Activated T-helper 17 cell treated with anti-CD3 and anti-CD28 coated beads, Interleukin-2, amount 50 U/mL, for 72 hours (primary cell): ENCODE data around the gene ADAMTSL2. TPM values are rescaled to one million over a fixed set of nuclear protein-coding genes. Genes with fewer than 3 reads are reported as not detected.
A peak's percentile ranks its signal among the peaks of the same experiment; 100 is the strongest.

Experiments used
- ATAC-seq: fragments of 150-1000 bp; cut with Tn5 transposase; replicated peaks from 2 replicates; pipeline ENCODE4 v1.10.0; 2021; ENCODE audit warnings: mild to moderate bottlenecking, moderate library complexity
- H3K27ac Mint-ChIP-seq: one replicate; pipeline ENCODE4 v1.8.0; 2022; ENCODE audit warnings: mixed read lengths
- H3K27me3 Mint-ChIP-seq: one replicate; pipeline ENCODE4 v1.8.0; 2022; ENCODE audit warnings: mixed read lengths
- H3K36me3 Mint-ChIP-seq: one replicate; pipeline ENCODE4 v1.8.0; 2022; ENCODE audit warnings: low read depth, mild to moderate bottlenecking, mixed read lengths
- H3K4me1 Mint-ChIP-seq: one replicate; pipeline ENCODE4 v1.8.0; 2022; ENCODE audit warnings: mixed read lengths
- H3K4me3 Mint-ChIP-seq: one replicate; pipeline ENCODE4 v1.8.0; 2022; ENCODE audit warnings: mild to moderate bottlenecking, mixed read lengths
- H3K9me3 Mint-ChIP-seq: one replicate; pipeline ENCODE4 v1.8.0; 2022; ENCODE audit warnings: mixed read lengths
- total RNA-seq, 2 donors: library from RNA; stranded (reverse); gene quantifications; one replicate each; pipeline ENCODE4 v1.2.3, GENCODE V29; 2022

ADAMTSL2 gene
- total RNA-seq, 2 donors from 2014 or later = not detected

- Mint-ChIP-seq H3K4me1 (peaks cover 5% of the 10 kb centered on the region), H3K4me3 (peak overlapping the region; percentile 25)
Measured at GRCh38 chr9:133509179-133510083, 25.1 kb upstream of the ADAMTSL2 start.

GRCh38 chr9:133510926-133511505 lies 23.5 kb upstream of the ADAMTSL2 start:
- peaks cover 5% of the 10 kb centered on the region for H3K4me1 Mint-ChIP-seq
- no peaks in the 10 kb centered on the region for H3K27me3 Mint-ChIP-seq
- no peak overlapping the region for H3K27ac Mint-ChIP-seq
- H3K4me3 Mint-ChIP-seq = no peak overlapping the region
- no peaks in the 10 kb centered on the region for H3K9me3 Mint-ChIP-seq
- no peaks in the 10 kb centered on the region for H3K36me3 Mint-ChIP-seq
- no peak for ATAC-seq

More at GRCh38 chr9:133509179-133510083, 25.1 kb upstream of the ADAMTSL2 start:
- Mint-ChIP-seq H3K36me3 (no peaks in the 10 kb centered on the region), H3K27ac (peak overlapping the region; percentile 72), H3K27me3 (no peaks in the 10 kb centered on the region), H3K9me3 (no peaks in the 10 kb centered on the region)
- peak; percentile 14 for ATAC-seq

GRCh38 chr9:133511607-133512006 lies 22.9 kb upstream of the ADAMTSL2 start:
- no peaks in the 10 kb centered on the region for H3K36me3 Mint-ChIP-seq
- peaks cover 5% of the 10 kb centered on the region for H3K4me1 Mint-ChIP-seq
- no peak overlapping the region for H3K4me3 Mint-ChIP-seq
- no peak for ATAC-seq
- no peaks in the 10 kb centered on the region for H3K9me3 Mint-ChIP-seq
- no peaks in the 10 kb centered on the region for H3K27me3 Mint-ChIP-seq
- H3K27ac Mint-ChIP-seq = no peak overlapping the region

GRCh38 chr9:133512253-133513213 lies 22.0 kb upstream of the ADAMTSL2 start:
- no peaks in the 10 kb centered on the region for H3K27me3 Mint-ChIP-seq
- H3K4me1 Mint-ChIP-seq = peaks cover 5% of the 10 kb centered on the region
- H3K27ac Mint-ChIP-seq = no peak overlapping the region
- H3K4me3 Mint-ChIP-seq = no peak overlapping the region
- no peak for ATAC-seq
- no peaks in the 10 kb centered on the region for H3K36me3 Mint-ChIP-seq
- no peaks in the 10 kb centered on the region for H3K9me3 Mint-ChIP-seq

- H3K27ac Mint-ChIP-seq = no peak overlapping the region
- H3K36me3 Mint-ChIP-seq = no peaks in the 10 kb centered on the region
- no peak for ATAC-seq
- H3K27me3 Mint-ChIP-seq = no peaks in the 10 kb centered on the region
- peaks cover 5% of the 10 kb centered on the region for H3K4me1 Mint-ChIP-seq
- no peaks in the 10 kb centered on the region for H3K9me3 Mint-ChIP-seq
- H3K4me3 Mint-ChIP-seq = no peak overlapping the region
Measured at GRCh38 chr9:133513214-133514100, 21.0 kb upstream of the ADAMTSL2 start.

GRCh38 chr9:133514460-133515239 lies 19.9 kb upstream of the ADAMTSL2 start:
- no peaks in the 10 kb centered on the region for H3K27me3 Mint-ChIP-seq
- no peak for ATAC-seq
- H3K9me3 Mint-ChIP-seq = no peaks in the 10 kb centered on the region
- H3K27ac Mint-ChIP-seq = no peak overlapping the region
- no peaks in the 10 kb centered on the region for H3K36me3 Mint-ChIP-seq
- no peaks in the 10 kb centered on the region for H3K4me1 Mint-ChIP-seq
- no peak overlapping the region for H3K4me3 Mint-ChIP-seq

- no peaks in the 10 kb centered on the region for H3K36me3 Mint-ChIP-seq
- no peaks in the 10 kb centered on the region for H3K27me3 Mint-ChIP-seq
- H3K27ac Mint-ChIP-seq = no peak overlapping the region
- H3K9me3 Mint-ChIP-seq = no peaks in the 10 kb centered on the region
- H3K4me3 Mint-ChIP-seq = no peak overlapping the region
- H3K4me1 Mint-ChIP-seq = no peaks in the 10 kb centered on the region
- ATAC-seq = no peak
Measured at GRCh38 chr9:133515240-133515610, 19.3 kb upstream of the ADAMTSL2 start.

- no peaks in the 10 kb centered on the region for H3K9me3 Mint-ChIP-seq
- ATAC-seq = no peak
- H3K27me3 Mint-ChIP-seq = no peaks in the 10 kb centered on the region
- no peak overlapping the region for H3K27ac Mint-ChIP-seq
- no peaks in the 10 kb centered on the region for H3K36me3 Mint-ChIP-seq
- no peak overlapping the region for H3K4me3 Mint-ChIP-seq
- H3K4me1 Mint-ChIP-seq = no peaks in the 10 kb centered on the region
Measured at GRCh38 chr9:133515615-133516255, 18.8 kb upstream of the ADAMTSL2 start.

- Mint-ChIP-seq H3K36me3 (no peaks in the 10 kb centered on the region), H3K4me3 (no peak overlapping the region), H3K4me1 (no peaks in the 10 kb centered on the region), H3K27me3 (no peaks in the 10 kb centered on the region), H3K9me3 (no peaks in the 10 kb centered on the region), H3K27ac (no peak overlapping the region)
- ATAC-seq = no peak
Measured at GRCh38 chr9:133516256-133516960, 18.1 kb upstream of the ADAMTSL2 start.

- Mint-ChIP-seq H3K4me1 (no peaks in the 10 kb centered on the region), H3K27ac (no peak overlapping the region), H3K27me3 (no peaks in the 10 kb centered on the region), H3K4me3 (no peak overlapping the region), H3K36me3 (no peaks in the 10 kb centered on the region), H3K9me3 (no peaks in the 10 kb centered on the region)
- ATAC-seq = no peak
Measured at GRCh38 chr9:133516961-133517350, 17.5 kb upstream of the ADAMTSL2 start.

GRCh38 chr9:133517711-133518110 lies 16.8 kb upstream of the ADAMTSL2 start:
- H3K27me3 Mint-ChIP-seq = no peaks in the 10 kb centered on the region
- H3K9me3 Mint-ChIP-seq = no peaks in the 10 kb centered on the region
- ATAC-seq = no peak
- H3K27ac Mint-ChIP-seq = no peak overlapping the region
- no peaks in the 10 kb centered on the region for H3K36me3 Mint-ChIP-seq
- no peak overlapping the region for H3K4me3 Mint-ChIP-seq
- H3K4me1 Mint-ChIP-seq = no peaks in the 10 kb centered on the region

GRCh38 chr9:133518200-133518599 lies 16.3 kb upstream of the ADAMTSL2 start:
- ATAC-seq = no peak
- Mint-ChIP-seq H3K36me3 (no peaks in the 10 kb centered on the region), H3K4me3 (no peak overlapping the region), H3K27ac (no peak overlapping the region), H3K27me3 (no peaks in the 10 kb centered on the region), H3K4me1 (no peaks in the 10 kb centered on the region), H3K9me3 (no peaks in the 10 kb centered on the region)
